BLaER1 treated with 17β-estradiol and CSF1 and Interleukin-3, amounts not matched to agents 10 nM and 100 nM (cell line): ENCODE results near the gene RNF181.
"Not testable (repeated sequence)": the region's sequence is repeated elsewhere in the genome, so short reads cannot be mapped to it uniquely, and the experiment has no call there.

Experiments
- H3K27ac ChIP-seq, 11 experiments: shearing (Covaris generic); formaldehyde crosslinking; 2 replicates each; pipeline ENCODE4 v1.8.1; 2022
- H3K27me3 ChIP-seq, 11 experiments: shearing (Covaris generic); formaldehyde crosslinking; 2 replicates each; pipeline ENCODE4 v1.8.1; 2022
- H3K36me3 ChIP-seq, 11 experiments: shearing (Covaris generic); formaldehyde crosslinking; 2 replicates each; pipeline ENCODE4 v1.8.1; 2022
- H3K4me1 ChIP-seq, 10 experiments: shearing (Covaris generic); formaldehyde crosslinking; 2 replicates each; pipeline ENCODE4 v1.8.1; 2022
- H3K4me2 ChIP-seq, 11 experiments: shearing (Covaris generic); formaldehyde crosslinking; 2 replicates each; pipeline ENCODE4 v1.8.1; 2022
- H3K4me3 ChIP-seq, 10 experiments: shearing (Covaris generic); formaldehyde crosslinking; 2 replicates each; pipeline ENCODE4 v1.8.1; 2022
- H3K9ac ChIP-seq, 11 experiments: shearing (Covaris generic); formaldehyde crosslinking; 2 replicates each; pipeline ENCODE4 v1.8.1; 2022
- H3K9me3 ChIP-seq, 11 experiments: shearing (Covaris generic); formaldehyde crosslinking; replicated peaks in 1 of 11; 2 replicates each; pipeline ENCODE4 v1.8.1; 2022
- H4K20me1 ChIP-seq, 11 experiments: shearing (Covaris generic); formaldehyde crosslinking; 2 replicates each; pipeline ENCODE4 v1.8.1; 2022
- Cebpa-rat ChIP-seq, 11 experiments: shearing (Covaris generic); IDR thresholded peaks; 2 replicates each; pipeline ENCODE4 v1.8.1; 2022

RNF181 gene

DNA sequence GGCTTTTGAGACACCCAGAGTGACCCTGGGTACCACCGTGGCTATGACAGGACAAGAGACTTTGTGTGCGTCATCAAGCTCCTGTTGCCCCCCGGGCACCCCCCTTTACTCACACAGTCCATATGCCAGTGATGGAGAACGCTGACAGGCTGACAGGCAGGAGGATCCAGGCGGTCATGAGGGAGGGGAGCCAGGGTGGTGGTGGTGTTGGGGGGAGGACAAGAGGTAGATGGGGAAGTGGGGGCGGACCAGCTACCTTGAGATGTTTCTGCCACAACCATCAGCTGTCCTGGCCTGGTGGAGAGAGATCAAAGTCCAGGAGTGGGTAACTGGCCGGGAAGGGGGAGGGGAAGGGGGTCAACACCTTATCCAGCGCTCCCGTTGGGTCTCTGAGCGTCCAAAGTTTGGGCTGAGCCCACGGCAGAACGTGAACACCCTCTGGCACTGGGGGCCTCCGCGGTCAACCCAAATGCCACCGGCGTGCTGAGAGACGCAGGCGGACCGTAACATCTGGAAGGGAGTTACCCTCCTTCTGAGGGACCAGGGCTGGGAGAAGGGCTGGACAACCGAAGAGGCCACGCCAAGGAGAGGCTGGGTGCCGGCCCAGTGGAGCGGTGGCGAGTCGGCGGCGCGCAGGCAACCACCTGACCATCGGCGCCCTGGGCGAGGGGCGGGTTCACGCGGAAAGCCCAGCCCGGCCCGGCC lies 6.4 kb downstream of the RNF181 start:
- Histone ChIP-seq H3K4me3 (peak overlapping the region; percentile 71 to 85 (median 77)), H3K36me3 (peaks cover 30 to 58% (median 45%) of the 10 kb centered on the region in 11 experiments), H3K4me2 (peak overlapping the region; percentile 87 to 99 (median 95)), H3K9ac (peak overlapping the region; percentile 74 to 91 (median 82)), H4K20me1 (peaks cover 3 to 58% (median 37%) of the 10 kb centered on the region in 11 experiments; a peak in 15 of 22 replicates), H3K9me3 (no peaks in the 10 kb centered on the region), H3K27ac (peak overlapping the region; percentile 52 to 75 (median 66)), H3K27me3 (no peaks in the 10 kb centered on the region), H3K4me1 (peaks cover 25 to 72% (median 46%) of the 10 kb centered on the region in 10 experiments)
- no peak for TF ChIP-seq Cebpa-rat (IDR thresholded peaks at IDR 0.05)

GRCh38 chr2:85602476-85603234 lies 7.1 kb downstream of the RNF181 start, which contains the start of gene TMEM150A:
TSS of gene TMEM150A (minus strand) at chr2:85602698. CDS start at chr2:85601948, 750 bp downstream.
- peak within 1 kb of the TSS; percentile 52 to 75 (median 66) for H3K27ac ChIP-seq

GRCh38 chr2:85604133-85604444 lies 8.5 kb downstream of the RNF181 start:
- not testable (repeated sequence) for H3K27ac ChIP-seq, H3K9me3 ChIP-seq, H3K27me3 ChIP-seq
- H3K9ac ChIP-seq: peak overlapping the region in 2 of 11 experiments; percentile 1 to 91; a peak in 3 of 22 replicates
- H4K20me1 ChIP-seq: peaks cover 0 to 64% (median 37%) of the 10 kb centered on the region in 11 experiments; a peak in 15 of 22 replicates
- H3K4me2 ChIP-seq: peak overlapping the region; percentile 88 to 99 (median 95); a peak in 21 of 22 replicates
- H3K4me3 ChIP-seq: peak overlapping the region in 4 of 10 experiments; percentile 72 to 79 (median 77); a peak in 4 of 20 replicates
- H3K4me1 ChIP-seq: peaks cover 22 to 63% (median 37%) of the 10 kb centered on the region in 10 experiments
- H3K36me3 ChIP-seq: peaks cover 27 to 58% (median 45%) of the 10 kb centered on the region in 11 experiments

More at GRCh38 chr2:85602476-85603234, 7.1 kb downstream of the RNF181 start, which contains the start of gene TMEM150A:
- peak within 1 kb of the TSS; percentile 74 to 91 (median 82) for H3K9ac ChIP-seq
- H3K4me2 ChIP-seq: peak within 1 kb of the TSS; percentile 88 to 99 (median 95)
- no peaks in the 10 kb centered on the region for H3K9me3 ChIP-seq
- TF ChIP-seq Cebpa-rat (IDR thresholded peaks at IDR 0.05): no peak
- no peaks in the 10 kb centered on the region for H3K27me3 ChIP-seq
- peaks cover 0 to 54% (median 32%) of the 10 kb centered on the region in 11 experiments; a peak in 13 of 22 replicates for H4K20me1 ChIP-seq
- peak within 1 kb of the TSS; percentile 71 to 85 (median 77) for H3K4me3 ChIP-seq
- peaks cover 25 to 58% (median 45%) of the 10 kb centered on the region in 11 experiments for H3K36me3 ChIP-seq
- H3K4me1 ChIP-seq: peaks cover 22 to 65% (median 39%) of the 10 kb centered on the region in 10 experiments

DNA sequence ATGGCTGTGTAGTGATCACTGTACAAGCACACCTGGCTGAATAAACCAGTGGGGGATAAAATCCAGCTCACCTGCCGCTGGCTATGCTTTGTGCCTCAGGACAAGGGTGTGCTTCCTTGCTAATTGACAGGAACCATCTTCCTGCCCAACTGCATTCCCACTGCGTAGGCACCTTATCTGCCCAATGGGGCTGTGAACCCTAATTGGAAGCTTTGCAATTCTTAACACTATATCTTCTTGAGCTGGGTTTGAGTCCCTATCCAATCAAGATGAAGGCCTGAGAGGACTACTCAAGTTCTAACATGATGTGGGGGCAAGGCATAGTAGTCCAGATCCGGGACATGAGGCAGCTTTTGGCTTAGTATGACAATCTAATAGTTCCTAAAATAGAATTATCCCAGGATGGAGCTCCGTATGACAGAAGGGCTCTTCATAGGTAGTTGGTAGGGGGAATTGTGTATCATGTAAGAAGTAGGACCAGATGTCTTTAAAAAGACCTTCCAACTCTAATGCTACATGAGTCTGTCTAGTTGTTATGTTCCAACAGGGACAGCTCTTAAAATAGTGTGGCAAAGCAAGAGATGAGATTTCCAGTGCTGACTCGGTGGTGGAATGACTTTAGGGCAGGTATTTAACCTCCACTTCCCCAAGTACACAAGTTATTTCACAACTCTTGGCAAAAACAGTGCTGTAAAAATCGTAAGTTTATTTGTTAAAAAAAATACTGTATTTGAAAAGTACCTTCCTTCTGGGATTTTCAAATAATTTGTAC lies 9.2 kb downstream of the RNF181 start:
- no peak for TF ChIP-seq Cebpa-rat (IDR thresholded peaks at IDR 0.05)
- Histone ChIP-seq H3K9me3 (no peaks in the 10 kb centered on the region), H4K20me1 (peaks cover 0 to 62% (median 37%) of the 10 kb centered on the region in 11 experiments; a peak in 15 of 22 replicates), H3K4me2 (peak overlapping the region in 9 of 11 experiments; percentile 88 to 98 (median 94); a peak in 14 of 22 replicates), H3K4me1 (peaks cover 22 to 63% (median 41%) of the 10 kb centered on the region in 10 experiments), H3K36me3 (peaks cover 26 to 58% (median 47%) of the 10 kb centered on the region in 11 experiments), H3K27ac (no peak overlapping the region), H3K9ac (no peak overlapping the region; a peak in 2 of 22 replicates), H3K4me3 (no peak overlapping the region), H3K27me3 (no peaks in the 10 kb centered on the region)

GRCh38 chr2:85605406-85606115 lies 10.0 kb downstream of the RNF181 start:
- H3K36me3 ChIP-seq: peaks cover 28 to 58% (median 47%) of the 10 kb centered on the region in 11 experiments

DNA sequence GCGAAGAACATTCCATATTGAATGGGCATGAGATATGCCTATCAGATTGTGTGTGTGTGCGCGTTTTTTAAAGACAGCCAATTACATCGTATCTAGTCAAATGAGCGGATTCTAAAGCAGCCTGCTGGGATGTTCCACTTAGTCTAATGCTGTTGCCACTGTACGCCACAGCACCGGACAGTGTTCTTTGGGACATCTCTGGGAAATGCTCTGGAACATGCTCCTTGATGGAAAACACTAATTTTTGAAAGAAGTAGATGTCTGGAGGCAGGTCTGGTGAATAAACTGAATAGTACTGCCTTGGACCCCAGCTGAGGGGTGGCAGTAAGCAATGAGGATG lies 10.5 kb downstream of the RNF181 start:
- Histone ChIP-seq H3K4me2 (no peak overlapping the region), H4K20me1 (peaks cover 5 to 54% (median 37%) of the 10 kb centered on the region in 11 experiments; a peak in 14 of 22 replicates), H3K27ac (no peak overlapping the region)

More at GRCh38 chr2:85605406-85606115, 10.0 kb downstream of the RNF181 start:
- Histone ChIP-seq H3K27ac (no peak overlapping the region), H3K4me3 (no peak overlapping the region), H3K9ac (no peak overlapping the region; a peak in 1 of 22 replicates), H3K4me2 (peak overlapping the region in 2 of 11 experiments; percentile 91 to 93; a peak in 1 of 22 replicates), H4K20me1 (peaks cover 5 to 59% (median 37%) of the 10 kb centered on the region in 11 experiments; a peak in 15 of 22 replicates), H3K9me3 (no peaks in the 10 kb centered on the region), H3K27me3 (no peaks in the 10 kb centered on the region), H3K4me1 (peaks cover 27 to 69% (median 48%) of the 10 kb centered on the region in 10 experiments)
- TF ChIP-seq Cebpa-rat (IDR thresholded peaks at IDR 0.05): no peak

GRCh38 chr2:85607268-85608215 lies 12.0 kb downstream of the RNF181 start:
- Histone ChIP-seq H3K4me3 (no peak overlapping the region), H3K9ac (peak overlapping the region in 6 of 11 experiments; percentile 7 to 36 (median 26); a peak in 8 of 22 replicates), H3K4me2 (no peak overlapping the region), H3K36me3 (peaks cover 28 to 54% (median 44%) of the 10 kb centered on the region in 11 experiments), H3K27ac (no peak overlapping the region), H3K9me3 (no peaks in the 10 kb centered on the region), H3K4me1 (peaks cover 27 to 67% (median 48%) of the 10 kb centered on the region in 10 experiments), H4K20me1 (peaks cover 5 to 47% (median 35%) of the 10 kb centered on the region in 11 experiments; a peak in 14 of 22 replicates), H3K27me3 (no peaks in the 10 kb centered on the region)
- TF ChIP-seq Cebpa-rat (IDR thresholded peaks at IDR 0.05): no peak

More for the DNA sequence above, 10.5 kb downstream of the RNF181 start:
- H3K36me3 ChIP-seq: peaks cover 28 to 54% (median 44%) of the 10 kb centered on the region in 11 experiments
- H3K4me1 ChIP-seq: peaks cover 31 to 71% (median 51%) of the 10 kb centered on the region in 10 experiments
- H3K9me3 ChIP-seq: no peaks in the 10 kb centered on the region
- H3K4me3 ChIP-seq: no peak overlapping the region
- H3K27me3 ChIP-seq: no peaks in the 10 kb centered on the region
- TF ChIP-seq Cebpa-rat (IDR thresholded peaks at IDR 0.05): no peak
- H3K9ac ChIP-seq: peak overlapping the region in 1 of 11 experiments; percentile 25; a peak in 1 of 22 replicates
